ENCODE results near the gene HPRT1.

HPRT1 gene

GRCh38 chrX:134545510-134545909, 85.5 kb downstream of the HPRT1 start:
- DNase-seq, result no peak

- no peak for DNase-seq
Observed at GRCh38 chrX:134546187-134546586, 86.2 kb downstream of the HPRT1 start.

- no peak for DNase-seq
Observed at GRCh38 chrX:134547047-134547679, 87.2 kb downstream of the HPRT1 start.

GRCh38 chrX:134548257-134549201, 88.6 kb downstream of the HPRT1 start:
- no peak for DNase-seq
